COLO668 (cell line): ENCODE data around the gene GAMT.
"Not testable (repeated sequence)": the region's sequence is repeated elsewhere in the genome, so short reads cannot be mapped to it uniquely, and the experiment has no call there.

Experiments
- DNase-seq: peaks from one replicate; lab custom pipeline; 2025; ENCODE audit not compliant: unreplicated experiment; lab: John Stamatoyannopoulos, UW

Gene GAMT

DNA sequence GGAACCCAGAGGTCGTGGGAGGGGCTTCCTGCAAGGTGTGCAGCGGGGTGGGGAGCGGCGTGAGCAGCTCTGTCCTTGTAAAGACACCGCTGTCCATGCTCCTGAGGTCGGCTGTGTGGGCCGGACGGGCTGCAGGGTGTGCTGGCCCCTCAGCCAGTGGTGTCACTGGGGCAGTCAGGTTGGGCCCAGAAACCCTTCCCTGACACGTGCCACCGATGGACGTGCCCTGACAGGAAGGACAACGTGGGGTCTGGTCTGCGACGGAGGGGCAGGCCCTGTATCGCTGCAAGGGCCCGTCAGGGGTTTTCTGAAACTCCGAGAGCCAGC lies 32.7 kb upstream of the GAMT start:
- no peak for DNase-seq

DNA sequence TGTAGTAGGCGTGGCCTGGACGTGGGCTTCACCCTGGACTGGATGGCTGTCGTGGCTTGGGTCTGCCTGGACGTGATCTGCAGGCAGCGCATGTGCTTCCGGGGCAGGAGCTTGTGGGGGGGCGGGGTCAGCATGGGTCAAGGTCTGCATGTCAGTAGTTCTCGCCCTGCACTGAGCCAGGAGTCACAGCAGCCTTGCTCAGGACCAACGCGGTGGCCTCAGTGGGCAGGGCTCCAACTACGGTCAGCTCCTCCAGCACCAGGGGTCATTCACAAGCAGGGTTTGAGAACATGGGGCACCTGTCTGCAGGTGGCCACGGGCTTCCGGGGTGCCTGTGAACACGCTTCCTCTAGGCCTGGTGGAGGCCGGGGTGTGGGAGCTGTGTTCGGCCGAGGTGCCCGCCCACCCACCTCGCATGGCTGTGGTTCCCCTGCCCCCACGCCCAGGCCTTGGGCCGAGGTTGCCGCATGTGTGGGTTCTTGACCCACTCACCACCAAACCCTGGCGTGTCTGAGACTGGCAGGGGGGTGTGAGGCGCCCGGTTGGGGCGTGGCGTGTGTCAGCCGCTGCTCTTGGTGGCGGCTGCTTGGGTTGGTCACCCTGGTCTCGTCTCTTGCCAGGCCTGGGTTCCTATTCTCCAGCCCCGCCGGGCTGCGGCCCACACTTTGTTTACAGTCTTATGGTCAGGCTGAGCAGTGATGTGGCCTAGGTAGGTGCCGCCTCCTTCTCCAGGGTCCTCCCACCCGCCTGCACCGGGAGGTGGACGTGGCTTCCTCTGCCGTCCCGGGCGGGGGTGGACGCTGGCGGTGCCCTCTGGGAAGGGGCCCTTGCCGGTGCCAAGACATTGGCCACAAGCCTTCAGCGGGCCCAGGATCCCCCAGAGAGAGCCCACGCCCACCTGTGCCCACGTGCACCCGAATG lies 32.0 kb upstream of the GAMT start:
- no peak for DNase-seq

DNA sequence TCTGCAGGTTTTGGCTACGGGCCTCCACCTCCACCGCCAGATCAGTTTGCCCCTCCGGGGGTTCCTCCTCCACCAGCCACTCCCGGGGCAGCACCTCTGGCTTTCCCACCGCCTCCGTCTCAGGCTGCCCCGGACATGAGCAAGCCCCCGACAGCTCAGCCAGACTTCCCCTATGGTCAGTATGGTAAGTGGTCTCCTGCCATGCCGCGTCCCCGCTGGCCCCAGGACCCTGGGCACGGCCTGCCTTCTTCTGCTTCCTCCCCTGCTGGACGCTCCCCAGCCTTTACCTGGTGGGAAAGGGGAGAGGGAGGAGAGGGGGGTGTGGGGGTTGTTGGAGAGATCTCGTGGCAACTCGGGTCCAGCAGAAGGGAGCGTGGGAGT lies 31.2 kb upstream of the GAMT start:
- no peak for DNase-seq

DNA sequence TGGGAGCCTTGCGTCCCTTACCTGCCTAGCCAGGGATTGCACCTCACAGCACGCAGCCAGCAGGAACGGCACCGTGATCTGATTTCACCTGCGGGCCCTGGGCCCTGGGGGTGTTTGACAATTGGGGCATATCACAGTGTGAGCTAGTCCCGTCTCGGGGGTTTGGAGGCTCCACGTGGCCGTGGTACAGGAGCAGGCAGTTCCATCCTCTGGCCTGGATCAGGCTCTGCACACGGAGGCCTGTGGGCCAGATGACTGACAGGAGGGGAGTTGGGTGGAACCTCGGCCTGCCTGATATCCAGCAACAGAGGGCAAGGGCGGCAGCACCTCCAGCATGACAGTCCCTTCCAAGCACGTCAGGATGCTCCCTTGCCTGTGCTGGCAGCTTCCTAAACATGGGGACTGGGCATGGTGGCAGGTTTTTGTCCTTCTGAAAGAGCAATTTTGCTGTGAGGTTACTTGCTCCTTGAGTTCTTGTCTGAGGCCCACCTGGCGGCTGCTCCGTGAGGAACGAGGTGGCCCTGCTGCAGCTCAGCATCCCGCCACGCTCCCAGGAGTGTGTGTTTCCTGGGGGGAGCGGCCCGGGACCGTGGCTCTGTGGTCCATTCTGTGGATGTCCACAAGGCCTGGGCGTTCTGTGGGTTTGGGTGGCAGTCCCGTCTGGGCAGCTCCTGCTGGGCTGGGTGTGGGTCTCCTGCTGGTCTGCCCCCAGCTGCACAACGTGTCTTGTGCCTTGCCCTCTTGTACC lies 30.6 kb upstream of the GAMT start:
- no peak for DNase-seq

DNA sequence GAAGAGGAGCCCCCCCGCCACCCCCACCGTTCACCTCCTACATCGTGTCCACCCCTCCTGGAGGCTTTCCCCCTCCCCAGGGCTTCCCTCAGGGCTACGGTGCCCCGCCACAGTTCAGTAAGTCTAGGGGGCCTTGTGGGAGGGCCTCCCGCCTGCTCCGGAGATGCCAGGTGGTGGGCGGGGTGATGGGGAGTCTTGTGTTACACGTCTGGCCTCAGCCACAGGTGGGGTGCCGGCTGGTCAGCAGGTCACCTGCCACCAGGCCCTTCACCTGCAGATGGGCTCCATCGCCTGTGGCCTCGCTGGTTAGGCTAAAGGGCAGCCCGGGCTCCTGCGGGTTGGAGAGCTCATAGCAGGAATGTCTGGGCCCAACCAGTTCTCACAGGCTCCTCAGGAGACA lies 28.9 kb upstream of the GAMT start:
- peak; percentile 44 for DNase-seq

DNA sequence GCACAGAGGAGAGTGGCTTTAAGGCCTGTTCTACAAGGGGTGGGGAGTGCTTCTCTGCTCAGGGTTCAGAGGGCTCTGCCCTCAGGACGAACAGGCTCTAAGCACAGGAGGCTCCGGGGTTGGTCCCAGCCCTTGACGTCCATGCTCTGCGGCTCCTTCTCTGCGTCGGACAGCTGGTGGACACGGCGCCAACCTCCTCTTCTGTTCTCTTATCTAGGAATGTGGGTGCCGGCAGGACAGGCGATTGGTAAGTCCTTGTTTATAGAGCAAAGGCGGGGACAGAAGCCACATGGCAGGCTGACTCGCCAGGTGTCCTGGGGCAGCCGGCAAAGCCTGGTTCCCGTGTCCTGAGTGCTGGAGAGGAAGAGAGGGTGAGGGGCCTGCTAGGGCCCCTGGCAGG lies 28.4 kb upstream of the GAMT start:
- DNase-seq: peak; percentile 50

DNA sequence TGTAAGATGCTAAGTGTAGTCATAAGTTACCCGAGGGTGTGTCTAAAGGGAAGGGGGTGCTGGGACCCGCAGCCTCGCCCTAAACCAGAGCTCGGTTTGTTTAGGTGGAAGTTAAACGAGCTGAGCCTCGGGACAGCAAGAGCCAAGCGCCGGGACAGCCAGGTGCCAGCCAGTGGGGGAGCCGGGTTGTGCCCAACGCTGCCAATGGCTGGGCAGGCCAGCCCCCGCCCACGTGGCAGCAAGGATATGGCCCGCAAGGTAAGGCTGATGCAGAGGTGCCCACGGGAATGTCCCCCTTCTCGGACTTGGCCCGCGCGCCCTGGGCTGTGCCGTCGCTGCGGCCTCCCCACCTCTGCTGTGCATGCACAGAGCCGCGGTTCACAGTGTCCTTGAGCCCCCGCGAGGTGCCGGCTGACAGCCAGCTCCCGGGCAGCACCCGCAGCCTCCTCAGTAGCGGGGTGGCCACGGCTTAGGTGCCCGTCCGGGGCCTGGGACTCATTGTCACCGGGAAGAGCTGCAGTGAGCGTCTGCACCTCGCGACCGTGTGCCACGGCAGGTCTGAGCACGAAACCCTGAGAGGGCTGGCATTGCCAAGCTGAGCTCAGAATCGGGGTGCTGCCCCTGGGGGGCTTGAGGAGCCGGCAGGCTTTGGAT lies 27.5 kb upstream of the GAMT start:
- no peak for DNase-seq

DNA sequence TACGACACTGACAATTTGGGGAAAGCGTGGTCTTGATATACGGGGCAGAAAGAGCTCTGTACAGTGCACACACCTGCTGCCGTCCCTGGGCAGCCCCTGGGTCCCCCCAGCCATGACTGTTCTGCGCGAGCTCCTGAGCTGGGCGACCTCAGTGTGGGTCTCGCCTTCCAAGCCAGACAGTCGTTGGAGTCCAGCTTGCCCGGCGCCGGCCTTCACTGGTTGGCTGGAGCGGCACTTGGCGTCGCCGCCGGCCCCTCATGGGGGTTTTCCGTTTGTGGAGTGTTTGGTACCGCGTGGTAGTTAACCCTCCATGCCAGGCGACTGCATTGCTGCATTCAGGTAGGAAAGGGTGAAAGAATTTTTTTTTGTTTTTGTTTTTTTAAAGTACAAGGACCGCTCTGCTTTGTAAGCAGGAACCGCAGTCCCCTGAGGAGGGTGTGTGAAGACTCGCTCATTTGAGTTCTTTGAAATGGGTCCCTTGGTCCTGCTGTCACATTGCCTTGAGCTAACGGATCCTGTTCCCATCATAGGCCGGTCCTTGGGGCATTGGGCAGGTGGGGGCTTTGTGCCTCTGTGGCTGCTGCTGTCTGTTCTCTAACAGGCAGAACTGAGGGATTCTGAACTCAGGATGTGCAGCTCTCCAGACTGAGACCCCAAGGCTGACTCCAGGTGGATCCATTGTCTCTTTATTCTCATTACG lies 26.0 kb upstream of the GAMT start:
- DNase-seq: no peak

DNA sequence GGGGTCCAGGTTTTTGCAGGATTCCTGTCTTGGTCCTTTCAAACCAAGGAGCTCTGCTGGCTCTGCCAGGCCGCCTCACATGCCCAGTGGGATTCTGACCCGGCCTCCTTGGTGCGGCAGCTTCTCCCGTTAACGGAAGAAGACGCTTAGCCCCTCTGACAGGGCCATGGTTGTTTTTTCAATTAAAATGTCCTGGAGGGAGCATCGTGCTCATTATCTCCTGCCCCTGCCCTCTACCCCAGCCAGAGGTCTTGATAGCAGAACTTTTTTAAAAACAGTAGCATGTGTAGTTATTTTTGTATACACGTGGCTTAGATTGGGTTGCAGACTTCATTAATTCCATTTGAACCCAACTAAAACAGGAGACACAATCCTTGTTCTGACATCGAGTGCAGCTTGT lies 25.4 kb upstream of the GAMT start:
- no peak for DNase-seq

DNA sequence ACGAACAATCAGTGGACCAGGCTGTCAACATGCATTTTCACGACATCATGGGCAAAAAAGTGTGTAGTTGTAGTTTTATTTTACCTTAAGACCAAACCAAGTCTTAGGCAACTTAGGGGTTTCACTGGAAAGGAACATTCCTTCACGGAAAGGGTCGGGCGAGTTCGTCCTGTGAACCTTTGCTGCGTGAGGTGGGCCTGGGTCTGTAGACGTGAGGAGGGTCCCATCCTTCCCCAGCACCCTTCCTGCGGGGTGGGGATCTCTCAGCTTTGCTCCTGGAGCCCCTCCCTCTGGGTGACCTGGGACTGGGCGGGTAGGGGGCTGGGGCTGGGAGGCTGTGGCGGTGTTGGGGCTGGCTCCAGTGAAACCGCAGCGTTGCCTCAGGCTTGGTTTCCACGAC lies 24.6 kb upstream of the GAMT start:
- DNase-seq: no peak

DNA sequence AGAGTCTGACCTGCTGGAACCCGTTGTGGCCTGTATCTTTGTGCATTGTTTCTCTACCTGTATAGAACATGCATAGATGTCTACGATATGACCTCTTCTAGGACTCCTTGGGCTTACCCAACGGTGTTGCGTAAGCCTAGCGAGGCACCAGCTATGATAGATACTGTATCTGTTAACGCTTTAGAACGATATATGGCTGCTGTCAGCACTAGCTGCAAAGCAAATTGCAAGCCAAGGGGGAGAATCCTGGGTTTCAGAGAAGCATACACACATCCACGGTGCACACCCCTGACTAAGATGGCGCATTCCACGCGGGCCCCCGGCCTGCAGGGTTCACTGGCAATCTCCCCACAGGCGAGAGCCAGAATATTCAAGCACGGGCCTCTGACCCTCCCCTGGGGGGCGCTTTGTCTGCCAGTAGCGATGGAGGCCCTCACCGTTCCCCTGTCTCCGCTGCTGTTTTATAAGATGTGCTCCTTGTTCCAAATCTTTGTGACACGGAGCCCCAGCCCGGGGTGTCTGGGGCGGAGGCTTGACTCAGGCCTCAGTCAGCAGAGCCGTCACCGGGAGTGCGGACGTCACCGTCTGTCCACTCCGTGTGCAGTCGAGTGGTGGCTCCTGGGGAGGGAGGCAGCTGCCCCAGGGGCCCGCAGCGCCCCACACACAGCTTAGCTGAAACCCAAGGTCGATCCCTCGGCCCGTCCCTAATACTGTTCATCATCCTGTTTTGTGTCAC lies 23.9 kb upstream of the GAMT start:
- no peak for DNase-seq

DNA sequence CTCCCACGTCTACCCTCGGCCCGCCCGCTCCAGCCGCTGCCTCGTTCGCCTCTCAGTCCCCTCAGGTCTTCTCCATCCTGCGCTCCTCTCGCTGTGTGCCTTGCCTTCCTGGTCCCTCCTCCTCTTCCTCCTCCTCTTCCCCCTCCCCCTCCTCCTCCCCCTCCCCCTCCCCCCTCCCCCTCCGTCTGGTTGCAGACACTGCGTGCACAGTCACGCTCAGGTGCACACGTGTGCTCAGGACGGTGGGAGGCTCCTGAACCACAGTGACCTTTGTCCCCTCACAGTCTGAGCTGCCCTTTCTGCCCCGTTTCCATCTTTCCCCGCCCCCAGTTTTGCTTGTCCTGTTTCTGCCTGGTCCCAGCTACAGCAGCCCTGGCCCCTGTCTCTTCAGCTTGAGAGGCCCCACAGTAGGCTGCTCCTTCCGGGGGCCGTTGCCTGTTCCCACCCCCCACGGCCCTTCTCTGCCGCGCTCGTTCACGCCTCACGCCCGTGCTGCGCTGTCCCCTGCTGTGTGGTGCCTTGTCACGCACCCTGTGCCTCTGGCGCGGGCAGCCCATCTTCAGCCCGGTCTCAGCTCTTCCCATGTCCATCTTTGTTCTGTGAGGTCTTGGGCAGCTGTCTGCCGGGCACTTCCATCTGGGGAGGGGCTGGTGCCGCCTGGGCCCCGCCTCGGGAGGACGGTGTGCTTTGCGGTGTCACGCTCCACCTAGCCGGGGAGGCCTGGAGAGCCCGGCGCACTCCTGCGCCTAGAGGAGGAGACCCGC lies 23.0 kb upstream of the GAMT start:
- peak; percentile 85 for DNase-seq

DNA sequence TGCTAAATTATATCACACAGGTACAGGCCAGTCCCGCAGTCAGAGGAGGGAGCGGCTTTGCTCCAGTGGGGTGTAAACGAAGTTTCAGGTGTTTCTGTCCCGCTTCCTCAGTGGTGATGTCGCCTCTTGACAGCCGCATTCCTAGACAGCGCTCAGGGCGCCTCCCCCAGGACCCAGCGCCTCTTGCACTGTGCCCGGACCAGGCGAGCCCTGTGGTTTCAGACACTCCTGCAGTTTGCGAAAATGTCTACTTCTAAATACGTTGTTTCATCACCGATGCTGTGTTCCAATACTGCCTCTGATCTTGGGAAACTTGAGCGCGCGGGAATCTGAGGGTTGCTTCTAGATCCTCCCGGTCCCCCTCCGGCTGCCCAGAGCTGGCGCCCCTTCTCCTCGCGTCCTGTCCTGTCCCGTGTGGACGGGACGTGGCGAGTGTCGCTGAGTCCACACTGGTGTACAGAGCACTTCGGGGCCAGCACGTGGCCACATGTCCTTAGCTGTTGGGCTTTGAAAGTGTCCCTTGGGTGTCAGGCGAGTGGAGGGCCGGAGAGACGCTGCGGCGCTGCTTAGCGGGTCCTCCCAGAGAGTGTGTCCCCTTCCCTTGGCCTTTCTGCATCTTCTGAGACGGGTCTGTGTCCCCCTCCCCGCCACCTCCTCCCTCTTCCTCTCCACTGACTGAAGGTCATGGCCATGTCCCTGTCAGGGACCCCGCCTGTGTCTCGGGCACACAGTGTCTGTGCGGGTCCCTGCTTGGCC lies 22.3 kb upstream of the GAMT start:
- no peak for DNase-seq

DNA sequence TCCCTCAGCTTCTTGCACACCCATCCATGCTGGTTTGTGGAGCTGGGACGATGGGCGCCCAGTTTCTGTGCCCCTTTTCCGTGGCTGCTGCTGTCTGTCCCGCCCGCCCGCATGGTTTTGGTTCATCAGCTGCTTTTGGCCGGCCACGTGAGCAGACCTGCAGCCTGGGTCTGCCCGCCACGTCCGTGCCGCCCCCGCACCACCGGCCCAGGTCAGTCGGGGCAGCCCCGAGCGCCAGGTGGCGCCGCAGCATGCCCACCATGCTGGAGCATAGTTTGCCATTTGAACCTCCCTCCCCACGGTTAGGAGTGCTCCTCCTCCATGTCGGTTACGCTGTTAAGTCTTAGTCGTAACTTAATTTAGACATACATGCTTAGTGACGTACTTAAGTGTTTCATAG lies 21.6 kb upstream of the GAMT start:
- no peak for DNase-seq

DNA sequence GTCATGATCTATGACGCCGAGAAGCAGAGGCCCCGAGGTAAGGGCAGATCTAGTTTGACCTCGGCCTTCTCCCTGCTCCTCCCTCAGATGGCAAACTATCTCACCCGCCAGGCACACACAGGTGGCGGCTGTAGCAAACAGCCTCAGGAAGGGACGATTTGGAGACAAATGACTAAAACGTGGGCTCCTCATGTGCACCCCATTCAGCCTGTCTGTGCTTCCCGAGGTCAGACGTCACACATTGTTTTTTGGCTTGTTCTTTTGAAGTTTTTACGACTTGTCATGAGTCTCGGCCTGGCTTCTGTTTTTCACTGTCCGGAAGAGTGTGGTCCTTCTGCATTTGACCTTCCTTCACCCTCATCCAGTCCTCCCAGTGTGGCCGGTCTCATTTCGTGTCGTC lies 21.0 kb upstream of the GAMT start:
- no peak for DNase-seq

DNA sequence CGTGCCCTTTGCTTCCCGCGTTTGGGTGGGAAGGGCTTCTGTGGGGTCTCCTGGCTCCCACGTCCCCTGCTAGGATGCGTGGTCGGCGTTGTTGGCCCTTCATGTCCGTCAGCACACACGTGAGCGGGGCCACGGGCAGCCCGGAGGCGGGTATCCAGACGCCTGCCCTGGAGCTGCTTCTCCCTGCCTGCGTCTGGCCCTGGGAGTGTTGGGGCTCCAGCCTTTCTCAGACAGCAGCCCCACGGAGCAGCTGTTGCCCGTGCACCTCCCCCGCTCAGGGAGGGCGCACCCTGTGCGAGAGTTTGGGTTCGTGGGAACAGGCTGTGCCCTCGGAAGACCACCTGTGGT lies 20.6 kb upstream of the GAMT start:
- no peak for DNase-seq

DNA sequence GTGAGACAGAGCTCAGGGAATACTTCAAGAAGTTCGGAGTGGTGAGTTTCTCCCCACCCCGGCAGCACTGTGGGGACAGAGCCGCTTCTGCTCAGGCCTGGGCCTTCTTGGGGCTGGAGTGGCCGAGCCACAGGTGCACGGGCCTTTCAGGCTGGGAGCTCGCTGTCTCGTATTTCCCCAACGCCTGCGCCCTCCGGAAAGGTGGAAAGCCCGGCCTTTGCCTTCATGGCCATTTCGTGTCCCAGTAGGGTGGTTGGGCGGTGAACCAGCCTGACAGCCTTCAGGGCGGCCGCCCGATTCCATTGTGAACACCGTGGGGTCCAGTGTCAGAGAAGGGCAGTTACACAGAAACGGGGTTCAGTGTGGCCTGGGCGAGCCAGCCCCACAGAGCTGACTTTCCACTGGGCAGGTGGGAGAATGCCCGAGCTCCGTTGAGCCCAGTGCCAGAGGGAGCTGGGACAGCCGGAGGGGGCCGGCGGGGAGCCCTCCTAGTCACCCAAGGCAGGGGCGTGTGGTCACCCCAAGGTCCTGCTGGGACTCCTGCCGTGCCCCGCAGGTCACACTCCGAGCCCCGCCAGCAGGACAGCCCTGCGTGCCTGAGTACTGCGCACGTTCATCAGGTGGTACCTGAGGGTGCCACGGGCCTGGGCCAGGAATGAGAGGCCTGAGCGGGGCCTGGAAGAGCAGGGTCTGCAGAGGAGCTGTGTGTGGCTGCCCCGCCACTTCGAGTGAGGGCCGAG lies 20.0 kb upstream of the GAMT start:
- no peak for DNase-seq

DNA sequence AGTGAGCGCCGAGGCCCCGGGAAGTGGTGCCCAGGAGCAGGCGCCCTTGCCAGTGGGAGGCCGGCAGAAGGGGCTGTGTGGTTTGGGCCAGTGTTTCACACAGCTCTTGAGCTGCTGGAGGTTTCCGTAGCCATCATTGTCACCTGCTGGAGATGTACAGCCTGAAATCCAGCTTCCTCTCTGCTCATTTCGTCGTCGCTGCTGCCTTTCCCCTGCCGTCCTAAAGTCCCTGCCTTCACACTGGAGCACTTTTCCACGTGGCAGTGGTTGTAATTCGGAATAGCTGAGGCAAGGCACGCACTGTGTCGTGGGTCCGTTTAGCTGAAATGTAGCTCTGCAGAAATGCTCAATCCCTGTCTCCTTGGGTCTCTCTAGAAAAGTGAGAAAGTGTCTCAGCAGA lies 19.2 kb upstream of the GAMT start:
- no peak for DNase-seq

DNA sequence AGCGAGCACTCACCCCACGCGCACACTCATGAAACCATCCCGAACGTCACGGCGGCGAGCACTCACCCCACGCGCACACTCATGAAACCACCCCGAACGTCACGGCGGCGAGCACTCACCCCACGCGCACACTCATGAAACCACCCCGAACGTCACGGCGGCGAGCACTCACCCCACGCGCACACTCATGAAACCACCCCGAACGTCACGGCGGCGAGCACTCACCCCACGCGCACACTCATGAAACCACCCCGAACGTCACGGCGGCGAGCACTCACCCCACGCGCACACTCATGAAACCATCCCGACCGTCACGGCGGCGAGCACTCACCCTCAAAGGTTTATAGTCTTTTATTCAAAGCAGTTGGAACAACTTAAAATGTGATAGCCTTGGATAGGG lies 18.7 kb upstream of the GAMT start:
- DNase-seq: not testable (repeated sequence)
